ENCODE data around the gene PARD6B.
"Not testable (repeated sequence)": the region's sequence is repeated elsewhere in the genome, so short reads cannot be mapped to it uniquely, and the experiment has no call there.

PARD6B gene

DNA sequence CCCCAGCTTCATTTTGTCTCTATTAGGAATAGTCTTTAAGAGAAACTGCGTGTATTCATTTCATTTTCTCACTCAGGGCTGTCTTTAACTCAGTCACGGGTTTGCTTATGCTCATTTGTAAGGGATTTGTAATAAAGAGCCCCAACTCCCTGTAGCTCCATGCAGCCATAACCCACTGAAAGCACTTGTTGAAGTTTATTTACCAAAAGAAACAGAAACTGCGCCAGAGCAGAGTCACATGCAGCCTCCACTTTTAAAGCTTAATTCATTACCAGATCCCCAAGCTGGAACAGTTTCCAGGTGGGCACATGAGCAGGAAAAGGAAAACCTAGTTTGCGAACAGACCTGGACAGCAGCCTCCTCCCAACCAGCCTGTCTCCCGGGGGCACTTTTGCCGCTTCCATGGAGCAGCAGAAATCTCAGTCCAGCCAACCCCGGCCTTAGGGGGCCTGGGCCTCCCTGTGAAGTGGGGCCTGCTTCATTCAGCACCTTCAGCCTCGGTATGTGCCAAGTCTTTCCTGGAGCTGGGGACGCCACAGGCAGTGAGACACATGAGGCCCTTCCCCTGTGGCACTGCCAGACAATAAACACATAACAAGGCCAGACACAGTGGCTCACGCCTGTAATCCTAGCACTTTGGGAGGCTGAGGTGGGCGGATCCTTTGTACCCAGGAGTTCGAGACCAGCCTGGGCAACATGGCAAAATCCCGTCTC lies 68.0 kb downstream of the PARD6B start:
- DNase-seq (ENCODE audit: low read depth in 2 of 2): no peak

DNA sequence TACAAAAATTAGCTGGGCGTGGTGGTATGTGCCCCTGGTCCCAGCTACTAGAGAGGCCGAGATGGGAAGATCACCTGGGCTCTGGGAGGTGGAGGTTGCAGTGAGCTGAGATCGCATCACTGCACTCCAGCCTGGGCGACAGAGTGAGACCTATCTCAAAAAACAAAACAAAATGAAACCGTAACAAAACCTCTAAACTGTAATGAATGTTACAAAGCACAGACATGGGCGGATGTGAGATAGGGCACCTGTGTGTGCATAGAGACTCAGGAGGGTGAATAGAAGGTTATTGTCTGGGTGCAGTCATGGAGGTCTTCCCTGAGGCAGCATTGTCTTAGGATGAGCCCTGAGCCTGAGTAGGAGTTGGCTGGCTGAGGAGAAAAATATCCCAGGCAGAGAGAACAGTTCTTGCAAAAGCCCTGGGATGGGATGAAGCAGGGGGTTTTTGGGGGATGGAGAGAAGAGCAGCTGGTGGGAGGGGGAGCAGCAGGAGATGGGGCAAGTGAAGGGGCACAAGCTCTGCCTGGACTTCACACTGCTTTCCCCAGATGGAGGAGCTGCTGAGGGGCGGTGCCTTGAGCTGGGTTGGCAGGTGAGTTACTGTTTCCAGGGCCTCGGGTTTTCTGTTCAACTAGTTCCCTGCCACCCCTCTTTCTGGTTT lies 68.6 kb downstream of the PARD6B start:
- no peak for DNase-seq (ENCODE audit: low read depth in 2 of 2)

DNA sequence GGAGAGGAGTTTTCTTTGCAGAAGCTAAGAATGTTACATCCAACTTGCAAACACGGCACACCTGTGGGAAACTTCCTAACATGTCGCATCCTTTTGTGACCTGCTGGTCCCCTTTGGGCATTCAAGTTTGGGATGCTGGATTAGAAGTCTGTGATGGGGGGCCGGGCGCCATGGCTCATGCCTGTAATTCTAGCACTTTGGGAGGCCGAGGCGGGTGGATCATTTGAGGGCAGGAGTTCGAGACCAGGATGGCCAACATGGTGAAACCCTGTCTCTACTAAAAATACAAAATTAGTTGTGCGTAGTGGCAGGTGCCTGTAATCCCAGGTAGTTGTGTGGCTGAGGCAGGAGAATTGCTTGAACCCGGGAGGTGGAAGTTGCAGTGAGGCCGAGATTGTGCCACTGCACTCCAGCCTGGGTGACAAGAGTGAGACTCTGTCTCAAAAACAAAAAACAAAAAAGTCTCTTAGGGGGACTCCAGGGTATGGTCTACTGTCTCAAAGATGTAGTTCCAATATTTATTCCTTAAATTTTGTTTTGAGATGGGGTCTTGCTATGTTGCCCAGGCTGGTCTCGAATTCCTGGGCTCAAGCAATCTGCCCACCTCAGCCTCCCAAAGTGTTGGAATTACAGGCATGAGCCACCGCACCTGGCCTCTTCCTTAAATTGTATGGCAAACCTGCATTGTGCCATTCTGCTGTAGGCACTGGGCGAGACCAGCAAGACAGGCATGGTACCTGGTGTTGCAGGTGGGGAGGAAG lies 69.8 kb downstream of the PARD6B start:
- not testable (repeated sequence) for DNase-seq (ENCODE audit: low read depth in 2 of 2)

DNA sequence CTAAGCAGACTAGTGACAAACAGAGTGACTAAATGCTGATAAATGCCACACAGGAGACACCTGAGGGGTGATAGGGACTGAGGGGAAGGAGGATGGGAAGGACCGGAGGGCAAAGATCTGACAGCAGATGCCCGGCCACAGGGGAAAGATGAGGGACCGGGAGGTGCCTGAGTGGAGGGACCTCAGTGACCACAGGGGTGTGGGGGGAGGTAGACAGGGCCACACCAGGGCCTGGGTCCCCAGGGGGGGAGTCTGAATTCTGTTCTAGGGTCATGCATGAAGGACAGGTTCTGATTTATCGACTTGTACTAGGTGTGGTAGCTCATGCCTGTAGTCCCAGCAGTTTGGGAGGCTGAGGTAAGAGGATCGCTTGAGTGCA lies 70.4 kb downstream of the PARD6B start:
- no peak for DNase-seq (ENCODE audit: low read depth in 2 of 2)

DNA sequence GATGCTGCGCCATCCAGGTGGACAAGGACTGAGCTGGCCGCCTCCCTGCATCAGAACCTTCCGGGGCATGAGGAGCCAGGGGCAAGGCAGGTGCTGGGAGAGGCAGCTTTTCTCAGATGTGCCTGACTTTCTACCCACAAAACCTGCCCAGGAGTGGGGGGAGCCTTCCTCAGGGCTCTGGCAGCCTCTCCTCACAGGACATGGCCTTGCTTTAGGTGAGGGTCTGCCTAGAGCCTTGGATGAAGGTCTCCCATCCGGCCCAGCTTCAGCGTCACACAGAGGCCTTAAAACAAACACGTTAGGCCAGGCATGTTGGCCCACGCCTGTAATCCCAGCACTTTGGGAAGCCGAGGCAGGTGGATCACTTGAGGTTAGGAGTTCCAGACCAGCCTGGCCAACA lies 70.9 kb downstream of the PARD6B start:
- no peak for DNase-seq (ENCODE audit: low read depth in 2 of 2)

DNA sequence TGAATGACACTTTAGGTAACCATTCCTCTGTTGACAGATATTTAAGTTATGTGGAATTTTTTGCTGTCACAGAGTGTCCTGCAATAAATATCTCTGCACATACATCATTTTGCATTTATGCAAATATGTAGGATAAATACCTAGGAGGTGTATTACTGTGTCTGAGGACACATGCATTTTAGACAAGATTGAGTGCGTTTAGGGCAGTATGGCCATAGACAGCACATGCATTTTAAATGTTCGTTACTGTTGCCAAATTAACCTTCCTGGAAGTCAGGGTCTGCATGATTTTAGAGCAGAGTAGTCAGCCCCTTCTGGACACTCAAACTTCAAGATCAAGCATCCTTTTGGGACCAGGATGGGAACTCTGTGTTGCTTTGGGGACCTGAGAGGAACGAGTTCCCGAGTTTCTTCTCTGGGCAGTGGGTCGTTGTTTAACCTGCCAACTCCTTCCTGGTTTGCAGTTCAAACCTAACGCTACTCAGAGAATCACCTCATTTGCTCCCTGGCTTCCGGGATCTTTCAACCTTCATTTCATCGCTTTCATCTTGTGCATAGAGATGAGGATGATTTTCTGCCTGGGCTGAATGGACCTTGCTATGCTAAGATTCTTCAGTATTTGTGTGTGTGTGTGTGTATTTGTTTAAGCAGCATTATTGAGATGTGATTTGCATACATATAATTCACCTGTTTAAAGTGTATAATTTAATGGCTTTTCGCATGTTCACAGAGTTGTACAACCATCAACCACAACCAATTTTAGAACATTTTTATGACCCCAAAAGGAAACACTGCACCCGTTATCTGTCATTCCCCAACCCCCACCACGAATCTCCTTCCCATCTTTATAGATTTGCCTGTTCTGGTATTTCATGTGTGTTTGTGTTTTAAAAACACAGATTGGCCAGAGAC lies 73.3 kb downstream of the PARD6B start:
- no peak for DNase-seq (ENCODE audit: low read depth in 2 of 2)

DNA sequence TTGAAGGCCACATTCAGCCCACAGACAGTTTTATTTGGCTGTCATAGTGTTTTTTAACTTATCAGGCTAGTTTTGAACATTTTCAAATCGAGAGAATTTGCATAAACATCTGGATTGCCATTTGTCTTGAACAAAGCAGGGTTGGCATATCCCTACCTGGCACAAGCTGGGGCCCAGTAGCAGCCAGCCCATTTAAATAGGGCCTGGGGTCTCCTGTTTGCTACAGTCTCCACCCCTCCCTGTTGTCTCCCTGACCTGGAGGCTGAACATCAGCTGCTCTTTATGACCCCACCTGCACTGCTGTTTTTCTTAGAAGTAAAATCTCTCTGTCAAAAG lies 73.9 kb downstream of the PARD6B start:
- DNase-seq (ENCODE audit: low read depth in 2 of 2): no peak

DNA sequence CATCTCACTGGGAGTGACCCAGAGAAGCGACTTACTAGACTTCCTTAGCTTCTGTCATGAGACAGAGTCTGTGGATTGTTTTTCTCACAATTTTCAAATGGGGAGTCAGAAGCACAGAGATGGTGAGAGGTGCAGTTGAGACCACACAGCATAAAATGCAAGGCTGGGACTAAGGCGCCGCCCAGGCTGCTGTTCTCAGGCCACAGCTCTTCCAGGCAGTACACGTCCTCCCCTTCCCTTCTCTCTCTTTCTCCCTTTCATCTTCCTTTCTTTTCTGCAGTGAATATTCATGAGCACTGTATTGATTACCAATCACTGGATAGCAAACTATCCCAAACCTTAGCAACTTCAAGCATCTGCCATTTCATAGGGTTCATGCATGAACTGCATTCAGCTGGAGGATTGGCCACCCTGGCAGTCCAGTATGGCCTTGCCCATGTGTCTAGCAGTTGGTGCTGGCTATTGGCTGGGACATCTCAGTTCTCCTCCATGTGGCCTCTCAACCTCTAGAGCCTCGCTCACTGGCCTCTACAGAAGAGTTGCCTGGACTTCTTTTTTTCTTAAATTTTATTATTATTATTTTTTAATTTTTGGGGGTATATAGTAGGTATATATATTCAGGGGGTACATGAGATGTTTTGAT lies 74.9 kb downstream of the PARD6B start:
- DNase-seq (ENCODE audit: low read depth in 2 of 2): no peak

All from stimulated activated CD4-positive, alpha-beta T cell treated with anti-CD3 and anti-CD28 coated beads, Interleukin-12 subunit alpha, Interleukin-12 subunit beta, amount 100 ng/mL, for 24 hours (primary cell).